Progenitor cell of endocrine pancreas (in vitro differentiated cells): ENCODE data around the gene LRSAM1. TPM values are rescaled to one million over a fixed set of nuclear protein-coding genes. Genes with fewer than 3 reads are reported as not detected.

ENCODE experiments used
- DNase-seq: peaks from one replicate; pipeline ENCODE4 v3.0.0; 2021; ENCODE audit warnings: low spot score; ENCODE audit not compliant: unreplicated experiment
- H3K27ac Mint-ChIP-seq: 2 replicates; pipeline ENCODE4 v1.8.0; 2021; ENCODE audit warnings: mild to moderate bottlenecking, moderate library complexity, mixed read lengths
- H3K27me3 Mint-ChIP-seq: 2 replicates; pipeline ENCODE4 v1.8.0; 2021; ENCODE audit warnings: mixed read lengths
- H3K36me3 Mint-ChIP-seq: 2 replicates; pipeline ENCODE4 v1.8.0; 2022; ENCODE audit warnings: mixed read lengths; ENCODE audit not compliant: insufficient read depth
- H3K4me1 Mint-ChIP-seq: 2 replicates; pipeline ENCODE4 v1.8.0; 2021; ENCODE audit warnings: low read depth, mixed read lengths
- H3K4me3 Mint-ChIP-seq: 2 replicates; pipeline ENCODE4 v1.8.0; 2021; ENCODE audit warnings: low read depth, mild to moderate bottlenecking, moderate library complexity, mixed read lengths
- H3K9me3 Mint-ChIP-seq: 2 replicates; pipeline ENCODE4 v1.8.0; 2021; ENCODE audit warnings: low read depth, mixed read lengths
- CTCF ChIP-seq: fragments of 200-600 bp; sonication (generic); IDR thresholded peaks from one replicate; pipeline ENCODE4 v1.5.0; 2021; ENCODE audit warnings: antibody characterized with exemption, mild to moderate bottlenecking; ENCODE audit not compliant: unreplicated experiment
- total RNA-seq: library from RNA; stranded (reverse); gene quantifications from 2 replicates; pipeline ENCODE4 v1.2.1, GENCODE V29; 2021

The LRSAM1 gene
- total RNA-seq, 1 donor from 2014 or later: 28.5 TPM

- peaks cover 9% of the 10 kb centered on the region for H3K36me3 Mint-ChIP-seq
- no peak overlapping the region for H3K27ac Mint-ChIP-seq
- no peaks in the 10 kb centered on the region for H3K27me3 Mint-ChIP-seq
- no peak overlapping the region for H3K4me3 Mint-ChIP-seq
- no peak for DNase-seq
- H3K9me3 Mint-ChIP-seq: no peaks in the 10 kb centered on the region
- no peak for TF ChIP-seq CTCF
- H3K4me1 Mint-ChIP-seq: no peaks in the 10 kb centered on the region
Measured at GRCh38 chr9:127488946-127489345, 37.6 kb downstream of the LRSAM1 start.

GRCh38 chr9:127489471-127490115 lies 38.3 kb downstream of the LRSAM1 start:
- no peaks in the 10 kb centered on the region for H3K27me3 Mint-ChIP-seq
- H3K4me1 Mint-ChIP-seq: no peaks in the 10 kb centered on the region
- DNase-seq: no peak
- TF ChIP-seq CTCF: peak; percentile 42
- no peak overlapping the region for H3K4me3 Mint-ChIP-seq
- H3K27ac Mint-ChIP-seq: no peak overlapping the region
- H3K36me3 Mint-ChIP-seq: peaks cover 5% of the 10 kb centered on the region
- no peaks in the 10 kb centered on the region for H3K9me3 Mint-ChIP-seq

DNA sequence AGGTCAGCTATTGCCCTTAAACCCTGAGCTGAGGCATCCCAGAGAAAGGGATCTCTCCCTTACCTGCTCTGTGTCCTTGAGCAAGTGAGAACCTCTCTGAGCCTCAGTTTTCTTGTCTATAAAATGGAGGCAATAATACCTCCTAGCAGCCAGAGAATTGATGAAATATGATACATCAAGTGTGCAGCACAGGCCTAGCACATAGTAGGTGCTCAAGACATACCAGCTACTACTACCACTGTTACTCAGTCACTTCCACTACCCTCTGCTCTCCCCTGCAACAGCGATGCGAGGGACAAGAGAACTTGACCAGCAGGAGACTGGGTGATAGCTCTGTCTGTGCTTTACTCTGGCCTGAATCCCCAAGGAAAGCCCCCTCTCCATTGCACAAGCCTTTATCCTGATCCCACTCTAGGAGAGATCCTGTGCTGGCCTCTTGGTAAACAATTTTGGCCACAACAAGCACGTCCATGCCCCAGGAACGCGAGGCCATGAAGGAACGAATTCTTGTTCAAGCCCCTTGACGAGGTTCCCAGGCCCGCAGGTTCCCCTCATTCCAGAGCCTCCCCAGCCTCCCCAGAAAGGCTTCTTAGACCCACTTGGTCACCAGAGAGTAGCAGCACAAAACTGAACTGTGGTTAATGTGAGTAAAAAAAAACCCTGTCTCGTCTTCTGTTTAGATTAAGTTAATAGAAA lies 39.4 kb downstream of the LRSAM1 start:
- H3K27ac Mint-ChIP-seq: no peak overlapping the region
- DNase-seq: no peak
- no peaks in the 10 kb centered on the region for H3K4me1 Mint-ChIP-seq
- peaks cover 5% of the 10 kb centered on the region for H3K36me3 Mint-ChIP-seq
- H3K9me3 Mint-ChIP-seq: no peaks in the 10 kb centered on the region
- TF ChIP-seq CTCF: no peak
- H3K4me3 Mint-ChIP-seq: no peak overlapping the region
- H3K27me3 Mint-ChIP-seq: no peaks in the 10 kb centered on the region

DNA sequence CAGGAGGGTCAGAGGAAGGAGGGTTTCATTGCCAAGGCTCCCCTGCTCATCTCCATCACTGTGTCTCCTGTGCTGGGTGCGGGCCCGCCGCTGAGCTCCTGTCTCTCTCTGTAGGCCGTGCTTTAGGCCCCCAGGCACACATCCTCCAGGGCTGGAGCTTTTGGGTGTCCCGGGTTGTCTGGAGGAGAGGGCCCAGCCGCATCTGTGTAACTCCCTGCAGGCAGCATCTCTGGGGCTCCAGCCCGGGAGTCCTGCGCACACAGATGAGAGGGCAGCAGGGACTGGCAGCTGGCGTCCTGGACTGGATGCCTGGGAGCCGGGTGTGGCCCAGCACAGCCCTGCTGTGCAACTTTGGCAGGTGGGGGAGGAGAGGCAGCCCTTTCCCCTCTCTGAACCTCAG lies 40.2 kb downstream of the LRSAM1 start:
- TF ChIP-seq CTCF: no peak
- DNase-seq: no peak
- Mint-ChIP-seq H3K27ac (no peak overlapping the region), H3K36me3 (peaks cover 10% of the 10 kb centered on the region), H3K9me3 (no peaks in the 10 kb centered on the region), H3K4me1 (no peaks in the 10 kb centered on the region), H3K27me3 (no peaks in the 10 kb centered on the region), H3K4me3 (no peak overlapping the region)

GRCh38 chr9:127492616-127493015 lies 41.3 kb downstream of the LRSAM1 start:
- Mint-ChIP-seq H3K27ac (no peak overlapping the region), H3K9me3 (no peaks in the 10 kb centered on the region), H3K36me3 (peaks cover 11% of the 10 kb centered on the region), H3K4me3 (no peak overlapping the region), H3K27me3 (no peaks in the 10 kb centered on the region), H3K4me1 (no peaks in the 10 kb centered on the region)
- no peak for DNase-seq
- TF ChIP-seq CTCF: no peak
